Activated CD8-positive, alpha-beta T cell treated with anti-CD3 and anti-CD28 coated beads for 36 hours (primary cell): ENCODE data around the gene ST3GAL4. TPM values are rescaled to one million over a fixed set of nuclear protein-coding genes. Genes with fewer than 3 reads are reported as not detected.
"Not testable (repeated sequence)": the region's sequence is repeated elsewhere in the genome, so short reads cannot be mapped to it uniquely, and the experiment has no call there.

Experiments used
- ATAC-seq: fragments of 200-7000 bp; cut with Tn5 transposase; one replicate; pipeline ENCODE4 v1.10.0; 2021; ENCODE audit warnings: mild to moderate bottlenecking, moderate library complexity
- CTCF ChIA-PET: fragments of 350-600 bp; sonication (Branson Sonifier 250); formaldehyde crosslinking; loops from one replicate; lab custom pipeline; 2021; ENCODE audit warnings: antibody characterized with exemption; lab: Charles Lee
- POLR2A ChIA-PET: fragments of 350-600 bp; sonication (Branson Sonifier 250); formaldehyde crosslinking; loops from one replicate; lab custom pipeline; 2021; ENCODE audit warnings: antibody characterized with exemption; lab: Charles Lee
- DNase-seq: peaks from one replicate; pipeline ENCODE4 v3.0.0-alpha.2; 2020
- H3K27ac Mint-ChIP-seq: one replicate; pipeline ENCODE4 v1.8.0; 2021; ENCODE audit warnings: mild to moderate bottlenecking, mixed read lengths
- H3K27me3 Mint-ChIP-seq: one replicate; pipeline ENCODE4 v1.8.0; 2021; ENCODE audit warnings: mixed read lengths
- H3K36me3 Mint-ChIP-seq: one replicate; pipeline ENCODE4 v1.8.0; 2021; ENCODE audit warnings: low read depth, mixed read lengths
- H3K4me1 Mint-ChIP-seq: one replicate; pipeline ENCODE4 v1.8.0; 2021; ENCODE audit warnings: low read depth, mixed read lengths
- H3K4me3 Mint-ChIP-seq: one replicate; pipeline ENCODE4 v1.8.0; 2021; ENCODE audit warnings: mild to moderate bottlenecking, moderate library complexity, mixed read lengths
- H3K9me3 Mint-ChIP-seq: one replicate; pipeline ENCODE4 v1.8.0; 2021; ENCODE audit warnings: mixed read lengths
- intact Hi-C: fragments of 100-400 bp; cut with micrococcal nuclease; formaldehyde crosslinking; loops from one replicate; pipeline ENCODE4 v1.10.0; 2022
- total RNA-seq, 2 experiments: library from RNA; stranded (reverse); gene quantifications; one replicate each; pipeline ENCODE4 v1.2.3, GENCODE V29; 2021
- TF ChIP-seq, protein P1 (sequence below): fragments of 200-600 bp; IDR thresholded peaks from one replicate; pipeline ENCODE4 v1.8.0; 2022; ENCODE audit warnings: antibody characterized with exemption, mild to moderate bottlenecking

The ST3GAL4 gene
- total RNA-seq, 2 experiments from 2014 or later, result 10.7 to 11.7 TPM

DNA sequence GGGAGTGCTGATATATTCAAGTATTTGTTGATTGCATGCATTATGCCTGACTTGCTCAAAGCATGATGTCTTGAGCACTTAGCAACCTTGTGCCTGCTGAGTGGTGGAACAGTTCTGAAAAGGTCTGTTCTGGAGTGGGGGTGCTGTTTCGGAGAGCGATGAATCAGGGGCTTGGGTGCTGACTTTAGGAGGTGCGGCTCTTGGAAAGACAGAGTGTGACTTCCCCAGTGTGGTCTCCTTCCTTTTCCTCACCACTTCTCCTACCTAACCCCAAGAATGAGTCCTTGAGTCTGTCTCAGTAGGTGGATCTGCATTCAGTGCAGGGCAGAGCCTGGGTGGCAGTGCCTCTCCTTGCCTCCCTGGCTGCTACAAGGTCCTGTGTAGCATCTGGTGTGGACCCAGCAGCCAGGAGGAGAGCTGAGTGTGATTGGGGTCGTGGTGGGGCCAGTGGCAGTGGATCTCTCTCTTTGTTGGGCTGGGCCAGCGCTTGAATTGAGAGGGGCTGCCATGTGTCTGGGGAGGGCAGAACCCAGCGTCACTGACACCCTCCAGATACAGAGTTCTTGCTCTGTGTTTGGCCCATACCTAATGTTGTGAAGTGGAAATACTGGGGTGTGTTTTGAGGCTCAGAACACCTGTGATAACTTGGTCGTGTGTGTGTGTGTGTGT is 35.9 kb downstream of the ST3GAL4 start:
- intact Hi-C loops, result no loop called here
- ATAC-seq (no peak), DNase-seq (no peak)
- Mint-ChIP-seq H3K9me3 (no peaks in the 10 kb centered on the region), H3K27me3 (no peaks in the 10 kb centered on the region), H3K36me3 (no peaks in the 10 kb centered on the region), H3K27ac (no peak overlapping the region), H3K4me1 (peaks cover 2% of the 10 kb centered on the region), H3K4me3 (no peak overlapping the region)
- TF ChIP-seq, protein P1, sequence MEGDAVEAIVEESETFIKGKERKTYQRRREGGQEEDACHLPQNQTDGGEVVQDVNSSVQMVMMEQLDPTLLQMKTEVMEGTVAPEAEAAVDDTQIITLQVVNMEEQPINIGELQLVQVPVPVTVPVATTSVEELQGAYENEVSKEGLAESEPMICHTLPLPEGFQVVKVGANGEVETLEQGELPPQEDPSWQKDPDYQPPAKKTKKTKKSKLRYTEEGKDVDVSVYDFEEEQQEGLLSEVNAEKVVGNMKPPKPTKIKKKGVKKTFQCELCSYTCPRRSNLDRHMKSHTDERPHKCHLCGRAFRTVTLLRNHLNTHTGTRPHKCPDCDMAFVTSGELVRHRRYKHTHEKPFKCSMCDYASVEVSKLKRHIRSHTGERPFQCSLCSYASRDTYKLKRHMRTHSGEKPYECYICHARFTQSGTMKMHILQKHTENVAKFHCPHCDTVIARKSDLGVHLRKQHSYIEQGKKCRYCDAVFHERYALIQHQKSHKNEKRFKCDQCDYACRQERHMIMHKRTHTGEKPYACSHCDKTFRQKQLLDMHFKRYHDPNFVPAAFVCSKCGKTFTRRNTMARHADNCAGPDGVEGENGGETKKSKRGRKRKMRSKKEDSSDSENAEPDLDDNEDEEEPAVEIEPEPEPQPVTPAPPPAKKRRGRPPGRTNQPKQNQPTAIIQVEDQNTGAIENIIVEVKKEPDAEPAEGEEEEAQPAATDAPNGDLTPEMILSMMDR, result no peak
- ChIA-PET POLR2A (no interaction called here), CTCF (no interaction called here)

DNA sequence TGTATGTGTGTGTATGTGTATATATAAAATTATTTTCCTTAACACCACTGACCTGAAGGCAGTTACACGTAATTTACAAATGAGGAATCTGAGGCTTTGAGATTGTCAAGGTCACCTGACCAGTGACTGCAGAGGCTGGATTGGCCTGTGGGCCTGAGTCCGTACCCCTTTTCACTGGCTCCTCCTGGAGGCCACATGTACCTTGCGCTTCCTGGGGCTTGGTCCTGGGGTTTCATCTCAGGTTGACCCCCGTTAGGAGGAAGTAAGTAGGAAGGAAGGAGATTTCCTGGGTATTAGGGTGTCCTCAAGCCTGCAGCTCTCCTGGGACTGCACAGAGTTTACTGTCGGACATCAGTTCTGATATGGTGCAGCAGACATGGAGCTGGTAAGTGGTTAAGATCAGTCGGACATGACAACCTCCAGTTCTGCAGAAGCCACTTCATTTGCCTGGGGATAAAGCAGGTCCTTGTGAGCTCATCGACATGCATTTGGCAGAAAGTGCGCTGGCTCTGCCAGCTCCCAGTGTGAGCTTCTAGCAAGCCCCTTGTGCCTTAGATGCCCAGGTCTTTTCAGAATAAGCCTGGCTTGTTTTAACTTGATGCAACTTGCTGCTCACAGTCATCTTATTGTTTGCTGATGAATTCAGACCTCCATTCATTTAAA is 36.6 kb downstream of the ST3GAL4 start:
- no peaks in the 10 kb centered on the region for H3K36me3 Mint-ChIP-seq
- no peak overlapping the region for H3K4me3 Mint-ChIP-seq
- TF ChIP-seq, protein P1, result no peak
- ChIA-PET POLR2A (no interaction called here), CTCF (no interaction called here)
- no peak for ATAC-seq
- DNase-seq, result no peak
- intact Hi-C loops, result no loop called here
- H3K9me3 Mint-ChIP-seq, result no peaks in the 10 kb centered on the region
- no peak overlapping the region for H3K27ac Mint-ChIP-seq
- no peaks in the 10 kb centered on the region for H3K27me3 Mint-ChIP-seq
- peaks cover 2% of the 10 kb centered on the region for H3K4me1 Mint-ChIP-seq

DNA sequence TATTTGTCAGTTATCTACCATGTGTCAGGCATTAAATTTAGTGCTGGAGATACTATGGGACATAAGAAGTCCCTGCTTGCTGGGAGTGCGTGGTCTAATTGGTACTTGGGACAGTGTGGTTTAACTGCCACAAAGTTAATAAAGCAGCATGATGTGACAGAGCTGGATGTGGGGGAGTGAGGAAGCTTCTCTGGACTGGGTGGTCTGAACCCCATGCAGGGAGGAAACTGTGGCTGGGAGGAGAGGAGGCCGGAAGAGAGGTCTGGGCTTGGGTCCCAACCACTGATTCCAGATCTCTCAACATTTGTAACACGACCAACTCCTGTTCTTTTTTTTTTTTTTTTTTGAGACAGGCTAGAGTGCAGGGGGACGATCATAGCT is 37.1 kb downstream of the ST3GAL4 start:
- CTCF ChIA-PET, result no interaction called here

DNA sequence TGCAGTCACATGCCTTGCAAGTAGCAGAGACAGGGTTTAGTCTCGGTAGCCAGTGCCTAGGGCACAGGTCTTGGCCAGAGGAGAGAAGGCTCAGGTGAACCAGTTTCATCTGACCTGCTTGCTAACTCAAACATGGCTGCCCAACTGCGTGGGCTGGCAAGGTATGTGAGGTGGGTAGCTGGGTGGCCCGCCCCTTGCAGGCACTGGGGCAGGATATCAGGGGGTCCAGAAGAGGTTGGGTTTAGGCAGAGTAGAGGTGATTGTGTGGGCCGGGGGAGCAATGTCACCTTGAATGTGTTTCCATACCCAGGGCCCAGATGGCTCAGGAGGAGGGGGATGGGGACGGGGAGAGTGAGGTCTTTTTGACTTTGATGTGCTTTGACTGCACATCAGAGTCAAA is 37.7 kb downstream of the ST3GAL4 start:
- POLR2A ChIA-PET, result no interaction called here
- intact Hi-C loops, result no loop called here
- Mint-ChIP-seq H3K27ac (no peak overlapping the region), H3K36me3 (no peaks in the 10 kb centered on the region), H3K9me3 (no peaks in the 10 kb centered on the region), H3K4me3 (no peak overlapping the region), H3K27me3 (no peaks in the 10 kb centered on the region), H3K4me1 (peaks cover 2% of the 10 kb centered on the region)
- TF ChIP-seq, protein P1, result no peak
- no peak for DNase-seq
- CTCF ChIA-PET, result interaction anchor here (0.5 kb wide), 1 partner anchor 482 kb away, joined by 3 read pairs; no protein-coding TSS in a partner anchor
- ATAC-seq, result no peak

More for the DNA sequence above, 37.1 kb downstream of the ST3GAL4 start:
- H3K36me3 Mint-ChIP-seq, result no peaks in the 10 kb centered on the region
- no peak overlapping the region for H3K4me3 Mint-ChIP-seq
- no peaks in the 10 kb centered on the region for H3K9me3 Mint-ChIP-seq
- TF ChIP-seq, protein P1, result no peak
- POLR2A ChIA-PET, result no interaction called here
- H3K4me1 Mint-ChIP-seq, result peaks cover 2% of the 10 kb centered on the region
- DNase-seq (no peak), ATAC-seq (no peak)
- no peaks in the 10 kb centered on the region for H3K27me3 Mint-ChIP-seq
- H3K27ac Mint-ChIP-seq, result no peak overlapping the region
- intact Hi-C loops, result no loop called here

DNA sequence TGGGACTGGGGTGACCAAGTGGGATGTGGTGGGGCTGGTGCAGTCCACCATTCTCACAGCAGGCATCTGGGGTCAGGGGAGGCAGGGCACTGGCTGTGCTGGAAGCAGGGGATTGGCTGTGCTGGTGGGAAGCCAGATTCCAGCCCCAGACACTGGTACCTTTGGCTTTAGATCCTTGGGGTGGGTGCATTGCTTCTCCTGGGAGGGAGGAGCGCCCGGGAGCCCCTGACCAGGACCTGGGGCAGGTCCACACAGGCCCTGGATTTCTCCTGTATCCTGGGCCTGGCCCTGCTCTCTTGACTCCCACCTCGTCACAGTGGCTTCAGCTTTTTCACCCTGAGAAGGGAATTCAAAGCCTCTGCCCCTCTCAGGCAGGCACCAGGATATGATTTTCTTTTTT is 38.5 kb downstream of the ST3GAL4 start:
- ATAC-seq, result no peak

DNA sequence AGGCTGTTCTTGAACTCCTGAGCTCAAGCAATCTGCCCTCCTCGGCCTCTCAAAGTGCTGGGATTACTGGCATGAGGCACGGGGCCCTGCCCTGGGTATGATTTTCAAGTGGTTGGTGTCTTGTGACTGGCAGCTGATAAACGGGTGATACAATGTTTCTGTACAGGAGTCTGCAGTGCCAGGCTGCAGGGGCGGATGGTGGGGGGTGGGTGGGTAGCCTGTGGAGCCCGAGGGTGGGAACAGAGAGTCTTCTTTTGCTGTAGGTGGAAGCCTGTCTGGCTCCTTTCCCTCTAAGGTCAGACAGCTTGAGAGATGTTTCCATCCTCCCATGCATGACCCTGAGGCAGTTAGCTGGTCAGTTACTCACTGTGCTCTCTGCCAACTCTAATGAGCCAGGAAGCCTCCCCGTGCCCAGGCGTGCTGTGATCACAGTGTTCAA is 39.2 kb downstream of the ST3GAL4 start:
- not testable (repeated sequence) for H3K27me3 Mint-ChIP-seq

More for the DNA sequence above, 38.5 kb downstream of the ST3GAL4 start:
- POLR2A ChIA-PET, result no interaction called here
- DNase-seq, result no peak
- no peak overlapping the region for H3K27ac Mint-ChIP-seq
- H3K4me1 Mint-ChIP-seq, result peaks cover 2% of the 10 kb centered on the region
- CTCF ChIA-PET, result no interaction called here
- TF ChIP-seq, protein P1, result no peak
- H3K9me3 Mint-ChIP-seq, result no peaks in the 10 kb centered on the region
- H3K4me3 Mint-ChIP-seq, result no peak overlapping the region
- H3K27me3 Mint-ChIP-seq, result no peaks in the 10 kb centered on the region
- no peaks in the 10 kb centered on the region for H3K36me3 Mint-ChIP-seq
- intact Hi-C loops, result no loop called here

DNA sequence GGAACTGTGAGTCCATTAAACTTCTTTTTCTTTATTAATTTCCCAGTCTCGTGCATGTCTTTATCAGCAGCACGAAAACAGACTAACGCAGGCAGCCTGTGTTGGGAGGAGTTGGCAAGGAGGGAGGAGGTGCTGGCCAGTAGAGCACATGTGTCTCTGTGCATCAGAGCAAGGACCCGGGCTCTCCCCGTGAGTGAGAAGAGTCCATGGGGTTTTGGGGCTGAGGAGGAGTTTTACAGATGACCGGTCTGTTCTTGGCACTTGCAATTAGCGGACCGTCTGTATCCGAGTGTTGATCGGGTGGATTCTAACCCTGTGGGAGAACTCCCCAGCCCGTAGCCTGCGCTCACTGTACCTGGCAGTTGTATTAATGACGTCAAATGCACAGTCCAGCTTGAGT is 40.3 kb downstream of the ST3GAL4 start:
- intact Hi-C loops, H3K4me3 Mint-ChIP-seq, H3K27ac Mint-ChIP-seq, H3K27me3 Mint-ChIP-seq, H3K4me1 Mint-ChIP-seq, DNase-seq, H3K9me3 Mint-ChIP-seq, POLR2A ChIA-PET, CTCF ChIA-PET, ATAC-seq, H3K36me3 Mint-ChIP-seq: not testable (repeated sequence)

More for the DNA sequence above, 39.2 kb downstream of the ST3GAL4 start:
- H3K9me3 Mint-ChIP-seq, DNase-seq, H3K36me3 Mint-ChIP-seq, H3K27ac Mint-ChIP-seq, intact Hi-C loops, CTCF ChIA-PET, ATAC-seq, H3K4me1 Mint-ChIP-seq, H3K4me3 Mint-ChIP-seq: not testable (repeated sequence)
- POLR2A ChIA-PET, result interaction anchor here (0.6 kb wide), 1 partner anchor 312 kb away, joined by 3 read pairs; no protein-coding TSS in a partner anchor
